Natural killer cell (primary cell): ENCODE measurements around the gene KIAA1586. TPM values are rescaled to one million over a fixed set of nuclear protein-coding genes. Genes with fewer than 3 reads are reported as not detected.

ENCODE experiments used
- ATAC-seq, 3 donors: fragments of 150-1000 bp in 2 of 3; fragments of 200-7000 bp in 1 of 3; cut with Tn5 transposase; 1 replicate in 1 of 3; 2 replicates in 2 of 3; pipeline ENCODE4 v1.10.0; 2021; ENCODE audit warnings: mild to moderate bottlenecking in 2 of 3, moderate library complexity in 2 of 3
- DNase-seq, 2 donors: peaks; one replicate each; pipeline versions ENCODE4 v3.0.0 to v3.0.0-alpha.2; 2013 to 2021; ENCODE audit warnings: mixed read lengths in 1 of 2
- H3K27ac ChIP-seq: one replicate; pipeline ENCODE4 v1.5.1; 2013; ENCODE audit warnings: mild to moderate bottlenecking, low read length
- H3K27me3 ChIP-seq: one replicate; pipeline ENCODE4 v1.6.1; 2013; ENCODE audit warnings: low read length; ENCODE audit not compliant: control insufficient read depth, insufficient read depth
- H3K36me3 ChIP-seq: one replicate; pipeline ENCODE4 v1.6.1; 2013; ENCODE audit warnings: low read length; ENCODE audit not compliant: control insufficient read depth, insufficient read depth
- H3K4me1 ChIP-seq: one replicate; pipeline ENCODE4 v1.6.1; 2013; ENCODE audit warnings: low read length; ENCODE audit not compliant: control insufficient read depth, insufficient read depth
- H3K4me3 ChIP-seq: one replicate; pipeline ENCODE4 v1.5.1; 2013; ENCODE audit warnings: low read length
- H3K9me3 ChIP-seq: one replicate; pipeline ENCODE4 v1.6.1; 2013; ENCODE audit warnings: low read length; ENCODE audit not compliant: control insufficient read depth, insufficient read depth
- H3K27ac Mint-ChIP-seq, 2 donors: one replicate each; pipeline ENCODE4 v1.8.0; 2022; ENCODE audit warnings: mild to moderate bottlenecking in 2 of 2, mixed read lengths in 2 of 2, moderate library complexity in 1 of 2
- H3K27me3 Mint-ChIP-seq, 2 donors: one replicate each; pipeline ENCODE4 v1.8.0; 2022; ENCODE audit warnings: low read depth in 2 of 2, mixed read lengths in 2 of 2
- H3K36me3 Mint-ChIP-seq: one replicate; pipeline ENCODE4 v1.8.0; 2022; ENCODE audit warnings: mixed read lengths
- H3K4me1 Mint-ChIP-seq, 2 donors: one replicate each; pipeline ENCODE4 v1.8.0; 2022; ENCODE audit warnings: mixed read lengths in 2 of 2
- H3K4me3 Mint-ChIP-seq: one replicate; pipeline ENCODE4 v1.8.0; 2022; ENCODE audit warnings: mild to moderate bottlenecking, moderate library complexity, mixed read lengths
- H3K9me3 Mint-ChIP-seq, 2 donors: one replicate each; pipeline ENCODE4 v1.8.0; 2022; ENCODE audit warnings: mixed read lengths in 2 of 2
- WGBS: methylation state at CpG from one replicate; pipeline ENCODE4 v1.1.7; 2013; ENCODE audit warnings: missing lambda C conversion rate; ENCODE audit not compliant: insufficient coverage; 5-methylcytosine and 5-hydroxymethylcytosine counted together
- intact Hi-C: fragments of 100-400 bp; cut with micrococcal nuclease; formaldehyde crosslinking; loops from one replicate; pipeline ENCODE4 v1.14.2; 2022
- total RNA-seq, 4 donors: library from RNA; stranded (reverse); fragments of 120-200 nt in 1 of 4; gene quantifications; one replicate each; pipeline versions ENCODE4 v1.2.3 to v1.2.4, GENCODE V29; 2013 to 2022
- TF ChIP-seq, protein P1 (sequence below): fragments of 200-600 bp; IDR thresholded peaks from one replicate; pipeline ENCODE4 v1.8.0; 2022; ENCODE audit warnings: antibody characterized with exemption

The KIAA1586 gene
- total RNA-seq, 3 donors from 2014 or later (not counting 1 experiment from before 2014, with no cell fraction given): 11.2 to 14.2 (median 12.3) TPM

DNA sequence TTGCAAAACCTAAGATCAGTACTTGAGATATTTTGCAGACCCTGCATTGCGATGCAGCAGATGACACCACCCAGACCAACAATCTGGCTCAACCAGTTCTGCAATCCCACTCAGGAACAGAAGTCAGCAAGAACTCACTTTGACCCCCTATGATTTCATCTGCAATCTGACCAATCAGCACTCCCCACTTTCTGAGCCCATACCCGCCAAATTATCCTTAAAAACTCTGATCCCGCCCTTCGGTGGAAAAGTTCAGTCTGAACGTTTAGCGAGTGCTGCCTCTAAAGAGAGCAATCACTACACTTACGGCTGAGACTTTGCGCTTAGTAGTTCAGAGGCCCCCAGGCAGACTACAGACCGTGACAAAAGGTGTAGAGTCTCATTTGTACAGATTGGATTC lies 17.3 kb upstream of the KIAA1586 start:
- WGBS: 98% methylated on average over 9 of the region's 9 CpGs

DNA sequence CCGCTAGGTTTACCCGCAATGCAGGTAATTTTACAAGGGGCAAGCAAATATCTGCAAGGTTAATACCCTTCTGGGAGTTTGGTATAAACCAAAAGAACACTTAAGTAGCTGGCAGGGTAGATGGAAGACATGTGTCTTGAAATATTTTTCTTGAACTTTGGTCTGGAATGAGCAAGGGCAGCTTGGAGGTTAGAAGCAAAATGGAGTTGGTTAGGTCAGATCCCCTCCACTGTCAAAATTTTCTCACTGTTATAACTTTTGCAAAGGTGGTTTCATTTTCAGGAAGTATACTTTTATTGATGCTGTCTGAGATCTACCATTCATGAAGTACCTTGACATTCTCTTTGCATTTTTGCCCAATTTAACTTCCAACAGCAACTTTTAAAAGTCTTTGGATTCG lies 13.3 kb upstream of the KIAA1586 start:
- Histone ChIP-seq H3K4me3 (no peak overlapping the region), H3K36me3 (no peaks in the 10 kb centered on the region), H3K27ac (no peak overlapping the region), H3K9me3 (no peaks in the 10 kb centered on the region), H3K4me1 (no peaks in the 10 kb centered on the region), H3K27me3 (no peaks in the 10 kb centered on the region)
- no peaks in the 10 kb centered on the region for H3K4me1 Mint-ChIP-seq
- H3K27me3 Mint-ChIP-seq: peaks cover 18 to 58% of the 10 kb centered on the region in 2 donors
- no peak for ATAC-seq
- TF ChIP-seq, protein P1, sequence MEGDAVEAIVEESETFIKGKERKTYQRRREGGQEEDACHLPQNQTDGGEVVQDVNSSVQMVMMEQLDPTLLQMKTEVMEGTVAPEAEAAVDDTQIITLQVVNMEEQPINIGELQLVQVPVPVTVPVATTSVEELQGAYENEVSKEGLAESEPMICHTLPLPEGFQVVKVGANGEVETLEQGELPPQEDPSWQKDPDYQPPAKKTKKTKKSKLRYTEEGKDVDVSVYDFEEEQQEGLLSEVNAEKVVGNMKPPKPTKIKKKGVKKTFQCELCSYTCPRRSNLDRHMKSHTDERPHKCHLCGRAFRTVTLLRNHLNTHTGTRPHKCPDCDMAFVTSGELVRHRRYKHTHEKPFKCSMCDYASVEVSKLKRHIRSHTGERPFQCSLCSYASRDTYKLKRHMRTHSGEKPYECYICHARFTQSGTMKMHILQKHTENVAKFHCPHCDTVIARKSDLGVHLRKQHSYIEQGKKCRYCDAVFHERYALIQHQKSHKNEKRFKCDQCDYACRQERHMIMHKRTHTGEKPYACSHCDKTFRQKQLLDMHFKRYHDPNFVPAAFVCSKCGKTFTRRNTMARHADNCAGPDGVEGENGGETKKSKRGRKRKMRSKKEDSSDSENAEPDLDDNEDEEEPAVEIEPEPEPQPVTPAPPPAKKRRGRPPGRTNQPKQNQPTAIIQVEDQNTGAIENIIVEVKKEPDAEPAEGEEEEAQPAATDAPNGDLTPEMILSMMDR: no peak
- no peak overlapping the region for H3K27ac Mint-ChIP-seq
- H3K36me3 Mint-ChIP-seq: no peaks in the 10 kb centered on the region
- H3K4me3 Mint-ChIP-seq: no peak overlapping the region
- intact Hi-C loops: no loop called here
- WGBS: 100% methylated on average over 3 of the region's 3 CpGs
- no peaks in the 10 kb centered on the region for H3K9me3 Mint-ChIP-seq
- no peak for DNase-seq

More for the DNA sequence above, 17.3 kb upstream of the KIAA1586 start:
- Histone ChIP-seq H3K27me3 (no peaks in the 10 kb centered on the region), H3K4me1 (no peaks in the 10 kb centered on the region), H3K36me3 (no peaks in the 10 kb centered on the region), H3K9me3 (peaks cover 3% of the 10 kb centered on the region), H3K27ac (no peak overlapping the region), H3K4me3 (no peak overlapping the region)
- DNase-seq (no peak), ATAC-seq (no peak)
- no peaks in the 10 kb centered on the region for H3K4me1 Mint-ChIP-seq
- no peak overlapping the region for H3K4me3 Mint-ChIP-seq
- TF ChIP-seq, protein P1: no peak
- peaks cover 12 to 54% of the 10 kb centered on the region in 2 donors for H3K27me3 Mint-ChIP-seq
- intact Hi-C loops: no loop called here
- peaks cover 4 to 6% of the 10 kb centered on the region in 2 donors for H3K9me3 Mint-ChIP-seq
- H3K27ac Mint-ChIP-seq: no peak overlapping the region
- peaks cover 13% of the 10 kb centered on the region for H3K36me3 Mint-ChIP-seq

DNA sequence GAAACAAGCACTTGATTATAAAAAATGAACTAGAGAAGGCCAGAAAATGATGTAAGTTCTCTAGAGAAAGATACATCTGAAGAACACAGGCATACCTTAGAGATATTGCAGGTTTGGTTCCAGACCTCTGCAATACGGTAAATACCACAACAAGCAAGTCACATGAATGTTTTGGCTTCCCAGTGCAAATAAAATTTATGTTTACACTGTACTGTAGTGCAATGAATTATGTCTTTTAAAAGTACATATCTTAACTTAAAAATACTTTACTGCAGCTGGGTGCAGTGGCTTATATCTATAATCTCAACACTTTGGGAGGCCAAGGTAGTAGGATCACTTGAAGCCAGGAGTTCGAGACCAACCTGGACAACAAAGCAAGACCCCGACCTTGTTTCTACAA lies 10.9 kb upstream of the KIAA1586 start:
- Mint-ChIP-seq H3K27me3 (peaks cover 18 to 54% of the 10 kb centered on the region in 2 donors), H3K9me3 (no peaks in the 10 kb centered on the region), H3K27ac (no peak overlapping the region), H3K4me3 (no peak overlapping the region), H3K36me3 (no peaks in the 10 kb centered on the region), H3K4me1 (no peaks in the 10 kb centered on the region)
- WGBS: 50% methylated on average over 2 of the region's 3 CpGs
- Histone ChIP-seq H3K4me3 (no peak overlapping the region), H3K9me3 (no peaks in the 10 kb centered on the region), H3K4me1 (no peaks in the 10 kb centered on the region), H3K27ac (no peak overlapping the region), H3K36me3 (no peaks in the 10 kb centered on the region), H3K27me3 (no peaks in the 10 kb centered on the region)
- DNase-seq: no peak
- intact Hi-C loops: no loop called here
- no peak for ATAC-seq
- TF ChIP-seq, protein P1: no peak

DNA sequence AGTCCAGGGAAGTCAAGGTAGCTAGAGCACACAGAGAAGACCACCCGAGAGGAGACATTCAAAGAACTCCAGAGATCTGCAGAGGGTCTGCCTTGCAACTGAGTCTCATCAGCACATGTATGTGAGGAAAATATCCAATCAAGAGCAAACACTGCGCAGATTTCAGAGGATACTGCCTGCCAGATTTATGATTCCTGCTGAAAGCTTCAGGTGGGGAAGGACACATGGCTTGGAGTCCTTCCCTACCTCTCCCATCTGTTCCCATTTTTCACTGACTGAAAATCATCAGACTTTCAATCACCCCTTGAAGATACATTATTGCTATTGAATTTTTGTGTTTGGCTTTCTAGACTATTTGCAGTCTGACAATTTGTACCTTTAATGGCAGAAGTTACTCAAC lies 7.6 kb upstream of the KIAA1586 start:
- no peak overlapping the region for H3K27ac Mint-ChIP-seq
- Histone ChIP-seq H3K4me3 (no peak overlapping the region), H3K36me3 (no peaks in the 10 kb centered on the region), H3K27ac (no peak overlapping the region), H3K27me3 (no peaks in the 10 kb centered on the region), H3K4me1 (no peaks in the 10 kb centered on the region), H3K9me3 (no peaks in the 10 kb centered on the region)
- no peaks in the 10 kb centered on the region for H3K4me1 Mint-ChIP-seq
- no peaks in the 10 kb centered on the region for H3K9me3 Mint-ChIP-seq
- ATAC-seq: no peak
- H3K36me3 Mint-ChIP-seq: no peaks in the 10 kb centered on the region
- 90% methylated on average over 2 of the region's 2 CpGs for WGBS
- TF ChIP-seq, protein P1: no peak
- peaks cover 24 to 41% of the 10 kb centered on the region in 2 donors for H3K27me3 Mint-ChIP-seq
- H3K4me3 Mint-ChIP-seq: no peak overlapping the region
- intact Hi-C loops: no loop called here
- no peak for DNase-seq
